IMR-90 (cell line): Measurements from ENCODE around the gene RPS6KA2. TPM values are rescaled to one million over a fixed set of nuclear protein-coding genes. Genes with fewer than 3 reads are reported as not detected.

Experiments used
- ATAC-seq: fragments of 200-7000 bp; cut with Tn5 transposase; 2 replicates; pipeline ENCODE4 v1.9.1; 2020; ENCODE audit warnings: low read depth, mild to moderate bottlenecking, moderate library complexity
- BruUV-seq: library from RNA; stranded (reverse); fragments of 400-500 nt; replicated peaks from 2 replicates; lab custom pipeline; 2021; lab: Mats Ljungman, UMichigan
- CTCF ChIA-PET: fragments of 300-600 bp; formaldehyde crosslinking; extraction: SDS; loops from one replicate; lab custom pipeline; 2021; ENCODE audit warnings: antibody characterized with exemption; lab: Yijun Ruan, JAX
- POLR2A ChIA-PET: fragments of 300-600 bp; sonication (Branson Sonifier 250); formaldehyde crosslinking; loops from one replicate; lab custom pipeline; 2022; ENCODE audit warnings: antibody characterized with exemption; ENCODE audit not compliant: unreplicated experiment; lab: Charles Lee
- DNase-seq: peaks from one replicate; pipeline ENCODE4 v3.0.0; 2013
- H2AFZ ChIP-seq: replicated peaks from 2 replicates; pipeline ENCODE3; 2013; ENCODE audit warnings: low read length, mild to moderate bottlenecking; ENCODE audit not compliant: poor library complexity
- H2AK5ac ChIP-seq: 2 replicates; pipeline ENCODE4 v1.6.1; 2013; ENCODE audit warnings: low read depth, low read length, inconsistent platforms
- H2AK9ac ChIP-seq: replicated peaks from 2 replicates; pipeline ENCODE3; 2013; ENCODE audit warnings: mild to moderate bottlenecking, low read depth, low read length, moderate library complexity; ENCODE audit not compliant: poor library complexity
- H2BK120ac ChIP-seq: 2 replicates; pipeline ENCODE4 v1.6.1; 2013; ENCODE audit warnings: low read depth, low read length, inconsistent platforms
- H2BK15ac ChIP-seq: 3 replicates; pipeline ENCODE4 v1.6.1; 2013; ENCODE audit warnings: low read depth, low read length, inconsistent platforms
- H2BK20ac ChIP-seq: 2 replicates; pipeline ENCODE4 v1.6.1; 2013; ENCODE audit warnings: low read depth, mild to moderate bottlenecking, inconsistent platforms, low read length, moderate library complexity
- H2BK5ac ChIP-seq: 2 replicates; pipeline ENCODE4 v1.6.1; 2013; ENCODE audit warnings: mild to moderate bottlenecking, low read depth, low read length, inconsistent platforms; ENCODE audit not compliant: poor library complexity, severe bottlenecking
- H3K14ac ChIP-seq: replicated peaks from 2 replicates; pipeline ENCODE4 v1.6.1; 2013; ENCODE audit warnings: low read depth, low read length, inconsistent platforms
- H3K18ac ChIP-seq: 2 replicates; pipeline ENCODE4 v1.6.1; 2013; ENCODE audit warnings: low read depth, low read length, control low read depth
- H3K23ac ChIP-seq: 2 replicates; pipeline ENCODE4 v1.6.1; 2013; ENCODE audit warnings: low read depth, low read length, inconsistent platforms
- H3K27ac ChIP-seq: 2 replicates; pipeline ENCODE4 v1.5.1; 2013; ENCODE audit warnings: mild to moderate bottlenecking, control low read depth, low read length; ENCODE audit not compliant: insufficient read depth
- H3K27me3 ChIP-seq: 2 replicates; pipeline ENCODE4 v1.6.1; 2013; ENCODE audit warnings: low read length; ENCODE audit not compliant: control insufficient read depth, insufficient read depth
- H3K36me3 ChIP-seq: 2 replicates; pipeline ENCODE4 v1.6.1; 2013; ENCODE audit warnings: low read length, mixed read lengths; ENCODE audit not compliant: control insufficient read depth, insufficient read depth
- H3K4ac ChIP-seq: 2 replicates; pipeline ENCODE4 v1.6.1; 2013; ENCODE audit warnings: low read depth, low read length, inconsistent platforms
- H3K4me1 ChIP-seq: 2 replicates; pipeline ENCODE4 v1.6.1; 2013; ENCODE audit warnings: low read length, mixed read lengths; ENCODE audit not compliant: control insufficient read depth, insufficient read depth
- H3K4me2 ChIP-seq: 2 replicates; pipeline ENCODE4 v1.6.1; 2013; ENCODE audit warnings: low read depth, mild to moderate bottlenecking, control low read depth, low read length, moderate library complexity
- H3K4me3 ChIP-seq: 2 replicates; pipeline ENCODE4 v1.5.1; 2013; ENCODE audit warnings: low read depth, mild to moderate bottlenecking, control low read depth, low read length, moderate library complexity; ENCODE audit not compliant: insufficient read depth
- H3K56ac ChIP-seq: 2 replicates; pipeline ENCODE4 v1.6.1; 2013; ENCODE audit warnings: low read length, inconsistent platforms; ENCODE audit not compliant: insufficient read depth; ENCODE audit errors: extremely low read depth
- H3K79me1 ChIP-seq, 2 experiments: 2 replicates each; pipeline ENCODE4 v1.6.1; 2013; ENCODE audit warnings: low read length in 2 of 2, inconsistent platforms in 1 of 2, low read depth in 1 of 2
- H3K9ac ChIP-seq: 2 replicates; pipeline ENCODE4 v1.6.1; 2013; ENCODE audit warnings: low read depth, low read length, control low read depth
- H3K9me1 ChIP-seq: 2 replicates; pipeline ENCODE4 v1.6.1; 2013; ENCODE audit warnings: low read length, inconsistent platforms; ENCODE audit not compliant: insufficient read depth
- H3K9me3 ChIP-seq: 2 replicates; pipeline ENCODE4 v1.6.1; 2013; ENCODE audit warnings: low read length; ENCODE audit not compliant: control insufficient read depth, insufficient read depth
- H4K20me1 ChIP-seq: 2 replicates; pipeline ENCODE4 v1.6.1; 2013; ENCODE audit warnings: low read length, inconsistent platforms; ENCODE audit not compliant: insufficient read depth
- H4K5ac ChIP-seq: 2 replicates; pipeline ENCODE4 v1.6.1; 2013; ENCODE audit warnings: mild to moderate bottlenecking, low read depth, low read length, control low read depth
- H4K8ac ChIP-seq, 2 experiments: 2 replicates each; pipeline ENCODE4 v1.6.1; 2013; ENCODE audit warnings: low read depth in 2 of 2, low read length in 2 of 2, control low read depth in 1 of 2, inconsistent platforms in 1 of 2
- H4K91ac ChIP-seq: 2 replicates; pipeline ENCODE4 v1.6.1; 2013; ENCODE audit warnings: low read depth, low read length, inconsistent platforms; ENCODE audit not compliant: insufficient read depth
- CEBPB ChIP-seq: IDR thresholded peaks from 2 replicates; pipeline ENCODE4 v1.6.1; 2012; ENCODE audit warnings: low read depth, low read length, improper control_type of control experiment
- CHD1 ChIP-seq: IDR thresholded peaks from 2 replicates; pipeline ENCODE4 v1.6.1; 2012; ENCODE audit warnings: low read depth, low read length, improper control_type of control experiment
- MAFK ChIP-seq: IDR thresholded peaks from 2 replicates; pipeline ENCODE4 v1.6.1; 2012; ENCODE audit warnings: low read depth, low read length, improper control_type of control experiment
- MXI1 ChIP-seq: IDR thresholded peaks from 2 replicates; pipeline ENCODE4 v1.6.1; 2012; ENCODE audit warnings: low read depth, mild to moderate bottlenecking, low read length, moderate library complexity, borderline replicate concordance
- POLR2A ChIP-seq: IDR thresholded peaks from 2 replicates; pipeline ENCODE4 v1.6.1; 2012; ENCODE audit warnings: mild to moderate bottlenecking, low read depth, low read length
- RFX5 ChIP-seq: IDR thresholded peaks from 2 replicates; pipeline ENCODE4 v1.8.0; 2012; ENCODE audit warnings: low read depth, mild to moderate bottlenecking, low read length, moderate library complexity
- WGBS, 2 experiments: methylation state at CpG; one replicate each; pipeline versions ENCODE4 v1.1.5 to v1.1.7; 2013; ENCODE audit warnings: missing lambda C conversion rate in 2 of 2; ENCODE audit not compliant: insufficient read length in 1 of 2; ENCODE audit errors: extremely low coverage in 2 of 2; 5-methylcytosine and 5-hydroxymethylcytosine counted together
- dilution Hi-C: fragments of 300-500 bp; cut with HindIII; formaldehyde crosslinking; loops from one replicate; pipeline ENCODE4 v1.14.3; 2018; ENCODE audit warnings: low sequenced_read_pairs; ENCODE audit not compliant: unreplicated experiment
- in situ Hi-C: fragments of 300-500 bp; cut with MboI; formaldehyde crosslinking; loops from 3 replicates; pipeline ENCODE4 v1.14.3; 2019; ENCODE audit warnings: low sequenced_read_pairs, inconsistent platforms, mixed read lengths
- intact Hi-C: fragments of 100-400 bp; cut with micrococcal nuclease; formaldehyde crosslinking; loops from 2 replicates; pipeline ENCODE4 v1.10.0; 2022
- polyA plus RNA-seq, 3 experiments: library from polyadenylated mRNA; depleted of rRNA; stranded (reverse); fragments of >200 nt; gene quantifications; 2 replicates each; pipeline ENCODE4 v1.2.3, GENCODE V29; 2012; ENCODE audit warnings: low replicate concordance in 1 of 3
- total RNA-seq: library from RNA; depleted of rRNA; stranded (reverse); fragments of >200 nt; gene quantifications from 2 replicates; pipeline ENCODE4 v1.2.3, GENCODE V29; 2012
- TF ChIP-seq, protein P1 (sequence below): fragments of 150-350 bp; IDR thresholded peaks from 2 replicates; pipeline ENCODE4 v1.6.1; 2017; ENCODE audit warnings: mild to moderate bottlenecking, antibody characterized with exemption, low read length, low read depth
- TF ChIP-seq, protein P2 (sequence below): fragments of 150-350 bp; IDR thresholded peaks from 2 replicates; pipeline ENCODE4 v1.6.1; 2016; ENCODE audit warnings: low read depth, mild to moderate bottlenecking, low read length, moderate library complexity, borderline replicate concordance

Gene RPS6KA2
- total and polyA plus RNA-seq, 2 of the 4 experiments (the other 2 are of a cell fraction): 26.9 to 31.3 TPM

DNA sequence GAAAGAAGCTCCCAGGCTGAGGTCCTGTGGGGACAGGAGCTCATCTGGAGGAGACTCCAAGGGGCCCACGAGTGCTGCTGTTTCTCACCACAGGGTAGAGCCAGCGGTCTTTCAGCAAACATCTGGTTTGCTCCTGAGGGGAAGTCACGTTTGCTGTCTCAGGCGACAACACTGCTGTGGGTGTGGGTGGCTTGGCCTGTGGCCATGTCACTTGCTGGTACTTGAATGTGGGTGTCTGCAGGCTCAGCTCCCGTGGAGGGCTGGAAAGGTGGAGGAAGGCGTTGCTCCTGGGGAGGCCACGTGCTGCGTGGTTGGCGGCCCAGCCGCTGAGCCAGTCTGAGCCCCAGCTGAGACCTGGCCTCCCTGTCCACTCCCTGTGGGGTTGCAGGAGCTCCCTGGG is 191.5 kb downstream of the RPS6KA2 start:
- no TSS peak for BruUV-seq
- TF ChIP-seq CEBPB (no peak), MXI1 (no peak), CHD1 (no peak), POLR2A (no peak), RFX5 (no peak), MAFK (no peak)
- TF ChIP-seq, protein P1, sequence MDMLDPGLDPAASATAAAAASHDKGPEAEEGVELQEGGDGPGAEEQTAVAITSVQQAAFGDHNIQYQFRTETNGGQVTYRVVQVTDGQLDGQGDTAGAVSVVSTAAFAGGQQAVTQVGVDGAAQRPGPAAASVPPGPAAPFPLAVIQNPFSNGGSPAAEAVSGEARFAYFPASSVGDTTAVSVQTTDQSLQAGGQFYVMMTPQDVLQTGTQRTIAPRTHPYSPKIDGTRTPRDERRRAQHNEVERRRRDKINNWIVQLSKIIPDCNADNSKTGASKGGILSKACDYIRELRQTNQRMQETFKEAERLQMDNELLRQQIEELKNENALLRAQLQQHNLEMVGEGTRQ: no peak
- TF ChIP-seq, protein P2, sequence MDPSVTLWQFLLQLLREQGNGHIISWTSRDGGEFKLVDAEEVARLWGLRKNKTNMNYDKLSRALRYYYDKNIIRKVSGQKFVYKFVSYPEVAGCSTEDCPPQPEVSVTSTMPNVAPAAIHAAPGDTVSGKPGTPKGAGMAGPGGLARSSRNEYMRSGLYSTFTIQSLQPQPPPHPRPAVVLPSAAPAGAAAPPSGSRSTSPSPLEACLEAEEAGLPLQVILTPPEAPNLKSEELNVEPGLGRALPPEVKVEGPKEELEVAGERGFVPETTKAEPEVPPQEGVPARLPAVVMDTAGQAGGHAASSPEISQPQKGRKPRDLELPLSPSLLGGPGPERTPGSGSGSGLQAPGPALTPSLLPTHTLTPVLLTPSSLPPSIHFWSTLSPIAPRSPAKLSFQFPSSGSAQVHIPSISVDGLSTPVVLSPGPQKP: no peak
- H3K9me3 ChIP-seq: no peaks in the 10 kb centered on the region
- H3K4me1 ChIP-seq: no peaks in the 10 kb centered on the region
- no peak overlapping the region for H3K4ac ChIP-seq
- no peak overlapping the region for H3K14ac ChIP-seq
- dilution Hi-C loops: no loop called here
- H4K20me1 ChIP-seq: no peaks in the 10 kb centered on the region
- no peak overlapping the region for H2AFZ ChIP-seq
- H3K9me1 ChIP-seq: no peaks in the 10 kb centered on the region
- no peak overlapping the region for H3K23ac ChIP-seq
- H3K4me3 ChIP-seq: no peak overlapping the region
- peaks cover 42% of the 10 kb centered on the region for H3K36me3 ChIP-seq
- intact Hi-C loops: no loop called here
- H2BK5ac ChIP-seq: no peak overlapping the region
- H2BK120ac ChIP-seq: no peak overlapping the region
- no peak overlapping the region for H3K4me2 ChIP-seq
- H3K9ac ChIP-seq: no peak overlapping the region
- no peaks in the 10 kb centered on the region for H3K27me3 ChIP-seq
- no peak; the same call in 1 of the 2 replicates for ATAC-seq
- H4K91ac ChIP-seq: no peak overlapping the region
- no peak overlapping the region for H3K27ac ChIP-seq
- in situ Hi-C loops: no loop called here
- no peak overlapping the region for H2AK9ac ChIP-seq
- no peak overlapping the region for H2BK15ac ChIP-seq
- no peak overlapping the region for H3K18ac ChIP-seq
- no peak overlapping the region for H3K56ac ChIP-seq
- H4K8ac ChIP-seq: no peak overlapping the region
- 87% methylated on average over 4 of the region's 10 CpGs; no CpG with 5 or more reads in 1 of the 2 experiments for WGBS, 2 experiments
- H4K5ac ChIP-seq: no peak overlapping the region
- ChIA-PET POLR2A (no interaction called here), CTCF (no interaction called here)
- H2AK5ac ChIP-seq: no peak overlapping the region
- no peaks in the 10 kb centered on the region for H3K79me1 ChIP-seq
- no peak for DNase-seq
- no peak overlapping the region for H2BK20ac ChIP-seq
